HG03460 (cell line): Measurements from ENCODE around the gene RAI14.

ENCODE experiments used
- ATAC-seq: cut with Tn5 transposase; IDR thresholded peaks from one replicate; pipeline ENCODE4 v1.9.1; 2021; ENCODE audit not compliant: unreplicated experiment

The RAI14 gene

DNA sequence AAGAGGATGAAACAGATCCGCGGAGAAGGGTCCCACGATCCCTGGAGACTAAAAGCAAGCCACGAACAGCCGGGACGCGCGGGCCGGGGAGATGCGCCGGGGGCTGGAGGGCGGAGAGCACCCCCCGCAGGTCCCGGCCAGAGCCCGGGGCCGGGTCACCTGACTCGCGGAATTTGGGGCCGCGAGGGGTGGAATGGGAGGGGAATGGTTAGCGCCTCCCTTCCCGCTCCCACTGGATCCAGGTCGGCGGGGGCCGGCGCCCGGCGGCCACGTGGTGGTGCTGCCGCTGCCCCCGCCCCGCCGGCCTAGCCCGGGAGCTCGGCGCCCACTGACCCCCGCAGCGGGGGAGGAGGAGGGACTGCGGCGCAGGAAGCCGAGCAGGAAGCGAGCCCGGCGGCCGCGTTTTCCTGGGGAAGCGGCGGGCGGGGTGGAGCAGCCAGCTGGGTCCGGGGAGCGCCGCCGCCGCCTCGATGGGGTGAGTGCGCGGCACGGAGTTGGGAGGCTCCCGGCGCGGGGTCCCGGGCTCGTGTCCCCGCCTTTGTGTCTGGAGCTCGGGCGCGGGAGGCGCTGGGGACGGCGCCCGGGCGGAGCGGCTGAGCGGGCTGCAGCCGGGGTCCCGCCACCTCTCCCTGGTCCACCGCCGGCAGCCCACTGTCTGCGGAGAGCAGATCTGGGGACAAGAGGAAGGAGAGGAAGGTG, at the start of gene RAI14:
Gene RAI14, plus strand, starts transcription at position 328 of the 699 bp plus-strand sequence. CDS start 30,592 bp downstream, outside the sequence.
- ATAC-seq, result no peak

- no peak for ATAC-seq
Measured at GRCh38 chr5:34608368-34608767, 47.8 kb upstream of the RAI14 start.

- ATAC-seq, result no peak
Measured at GRCh38 chr5:34608859-34609648, 47.1 kb upstream of the RAI14 start.

- no peak for ATAC-seq
Measured at GRCh38 chr5:34609951-34610441, 46.1 kb upstream of the RAI14 start.

GRCh38 chr5:34610546-34610945, 45.6 kb upstream of the RAI14 start:
- ATAC-seq, result no peak

GRCh38 chr5:34611464-34612415, 44.4 kb upstream of the RAI14 start:
- no peak for ATAC-seq

- ATAC-seq, result no peak
Measured at GRCh38 chr5:34616651-34617050, 39.5 kb upstream of the RAI14 start.

- ATAC-seq, result no peak
Measured at GRCh38 chr5:34618371-34619065, 37.6 kb upstream of the RAI14 start.

DNA sequence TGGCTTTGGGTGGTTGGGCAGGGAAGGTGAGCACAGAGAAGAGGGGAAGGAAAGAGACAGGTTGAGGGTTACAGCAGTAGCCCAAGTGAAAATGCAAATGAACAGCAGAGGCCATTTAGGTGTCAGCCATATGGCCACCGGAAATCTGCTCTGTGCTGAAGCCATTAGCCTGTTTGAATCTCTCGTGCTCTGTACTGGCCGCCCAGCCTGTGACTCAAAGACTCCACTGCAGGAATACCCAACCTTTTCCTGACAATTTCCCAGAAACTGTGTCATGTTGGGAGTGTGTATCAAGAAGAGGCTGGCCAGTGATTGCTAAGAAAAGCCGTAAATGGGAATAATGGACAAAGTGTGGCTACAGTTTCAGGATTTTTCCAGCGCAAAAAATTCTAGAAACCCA, 35.9 kb upstream of the RAI14 start:
- ATAC-seq, result no peak

DNA sequence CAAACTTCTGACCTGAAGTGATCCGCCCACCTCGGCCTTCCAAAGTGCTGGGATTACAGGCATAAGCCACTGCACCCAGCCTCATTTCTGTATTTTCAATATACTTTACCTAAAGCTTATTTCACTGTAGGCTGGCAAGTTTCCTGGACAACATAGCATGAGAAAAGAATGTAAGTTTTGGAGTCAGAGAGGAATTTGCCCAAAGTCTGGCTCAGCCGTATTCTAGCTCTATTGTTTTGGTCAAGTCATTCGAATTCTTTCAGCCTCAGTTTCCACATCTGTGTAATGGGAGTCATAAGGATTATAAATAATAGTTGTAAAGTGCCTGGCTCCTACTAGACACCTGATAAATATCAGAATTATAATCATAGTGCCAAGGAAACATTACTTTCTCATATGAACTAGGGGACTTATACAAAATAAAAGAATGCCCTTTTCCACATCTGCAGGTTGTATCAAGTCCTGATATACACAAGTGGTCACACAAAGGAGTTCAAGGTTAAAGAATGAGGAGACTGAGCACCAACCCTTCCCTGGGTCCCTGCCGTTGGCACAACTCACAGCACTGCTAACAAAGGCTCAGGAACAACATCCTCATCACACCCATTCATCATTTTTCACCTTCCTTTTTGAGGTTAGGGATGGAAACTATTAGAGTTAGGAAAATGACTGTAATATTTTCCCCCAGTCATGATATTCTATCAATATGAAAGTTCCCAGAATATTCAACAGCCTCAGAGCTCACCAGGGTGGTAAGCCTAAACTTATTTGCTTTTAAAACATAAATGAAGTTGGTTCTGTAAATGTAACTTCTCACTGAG, 34.6 kb upstream of the RAI14 start:
- ATAC-seq, result no peak

- no peak for ATAC-seq
Measured at GRCh38 chr5:34622098-34622400, 34.1 kb upstream of the RAI14 start.

GRCh38 chr5:34624691-34625090, 31.4 kb upstream of the RAI14 start:
- ATAC-seq, result no peak

DNA sequence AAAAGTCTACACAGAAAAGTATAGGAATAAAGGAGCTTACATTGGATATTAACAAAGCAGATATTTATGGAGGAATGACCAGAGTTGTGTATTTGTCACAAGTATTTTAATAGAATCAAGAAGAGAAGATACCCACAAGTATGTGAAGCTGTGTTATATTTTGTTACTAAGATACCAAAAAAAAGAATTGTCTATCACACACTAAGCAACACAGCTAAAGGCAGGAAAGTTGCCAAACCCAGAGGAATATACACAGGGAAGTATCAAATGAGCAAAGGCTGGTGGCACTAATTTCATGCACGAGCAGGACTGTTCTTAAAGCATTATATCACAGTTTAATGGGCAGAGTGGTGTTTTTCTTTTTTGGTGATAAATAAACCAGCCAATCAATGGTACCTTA, 30.9 kb upstream of the RAI14 start:
- no peak for ATAC-seq

- no peak for ATAC-seq
Measured at GRCh38 chr5:34626036-34626435, 30.1 kb upstream of the RAI14 start.

GRCh38 chr5:34626751-34627150, 29.4 kb upstream of the RAI14 start:
- ATAC-seq, result no peak

- no peak for ATAC-seq
Measured at GRCh38 chr5:34627794-34628193, 28.3 kb upstream of the RAI14 start.

DNA sequence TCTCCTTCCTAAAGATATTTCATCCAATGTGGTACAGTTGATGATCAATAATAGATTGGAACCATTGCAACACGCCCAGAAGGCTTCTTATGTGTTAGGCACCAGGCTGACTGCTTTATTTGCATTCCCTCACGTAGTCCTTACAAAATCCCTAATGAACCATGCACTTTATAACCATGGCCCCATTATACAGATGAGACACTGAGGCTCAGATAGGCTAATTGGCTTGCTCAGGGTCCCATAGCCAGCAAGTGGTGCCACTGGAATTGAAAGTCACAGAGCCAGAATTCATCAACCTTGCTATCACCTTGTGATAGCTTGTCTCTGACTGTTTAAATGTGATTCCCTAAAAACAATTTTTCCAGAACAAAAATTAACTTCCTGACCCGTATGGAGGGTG, 27.8 kb upstream of the RAI14 start:
- ATAC-seq, result no peak

DNA sequence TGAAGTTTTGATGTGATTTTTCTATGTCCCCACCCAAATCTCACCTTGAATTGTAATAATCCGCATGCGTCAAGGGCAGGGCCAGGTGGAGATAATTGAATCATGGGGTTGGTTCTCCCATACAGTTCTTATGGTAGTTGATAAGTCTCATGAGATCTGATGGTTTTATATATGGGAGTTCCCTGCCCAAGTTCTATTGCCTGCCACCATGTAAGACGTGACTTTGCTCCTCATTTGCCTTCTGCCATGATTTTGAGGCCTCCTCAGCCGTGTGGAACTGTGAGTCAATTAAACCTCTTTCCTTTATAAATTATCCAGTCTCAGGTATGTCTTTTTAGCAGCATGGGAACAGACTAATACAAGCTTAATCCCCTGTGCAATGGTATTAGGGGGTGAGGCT, 25.5 kb upstream of the RAI14 start:
- ATAC-seq, result no peak

GRCh38 chr5:34632807-34633422, 23.2 kb upstream of the RAI14 start:
- ATAC-seq, result no peak
